ENCODE results near the gene TM4SF4.

The TM4SF4 gene

DNA sequence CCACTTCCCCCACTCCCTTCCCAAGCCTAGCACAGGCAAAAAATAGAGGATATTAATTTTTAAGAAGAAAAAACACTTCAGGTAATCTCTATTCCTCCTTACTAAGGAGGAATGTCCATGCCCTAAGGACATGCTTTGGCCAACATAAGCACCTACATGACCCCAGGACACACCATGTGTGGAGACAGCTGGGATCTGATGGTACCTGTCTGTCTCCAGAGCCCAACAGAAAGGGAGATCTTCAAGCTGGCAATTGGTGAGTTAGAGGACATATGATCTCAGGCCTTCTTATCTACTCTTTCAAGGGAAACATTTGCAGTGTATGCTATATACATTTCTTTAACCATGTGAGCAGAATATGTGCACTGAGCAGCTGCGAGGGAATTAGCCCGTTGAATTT, 7.0 kb downstream of the TM4SF4 start:
- H3K27me3 ChIP-seq (ENCODE audit: insufficient read depth, low read length), result no peaks in the 10 kb centered on the region
- no peak overlapping the region for H3K4me3 ChIP-seq (ENCODE audit: low read depth, low read length)
- H2AFZ ChIP-seq (ENCODE audit: low read length, unreplicated experiment), result no peak overlapping the region
- H3K36me3 ChIP-seq (ENCODE audit: insufficient read depth, low read length), result no peaks in the 10 kb centered on the region
- H3K4me1 ChIP-seq (ENCODE audit: control insufficient read depth, insufficient read depth, low read length, unreplicated experiment), result peaks cover 11% of the 10 kb centered on the region
- no peak overlapping the region for H3K27ac ChIP-seq (ENCODE audit: low read depth, low read length)
- no peaks in the 10 kb centered on the region for H3K79me2 ChIP-seq (ENCODE audit: control insufficient read depth, insufficient read depth, low read length, unreplicated experiment)

DNA sequence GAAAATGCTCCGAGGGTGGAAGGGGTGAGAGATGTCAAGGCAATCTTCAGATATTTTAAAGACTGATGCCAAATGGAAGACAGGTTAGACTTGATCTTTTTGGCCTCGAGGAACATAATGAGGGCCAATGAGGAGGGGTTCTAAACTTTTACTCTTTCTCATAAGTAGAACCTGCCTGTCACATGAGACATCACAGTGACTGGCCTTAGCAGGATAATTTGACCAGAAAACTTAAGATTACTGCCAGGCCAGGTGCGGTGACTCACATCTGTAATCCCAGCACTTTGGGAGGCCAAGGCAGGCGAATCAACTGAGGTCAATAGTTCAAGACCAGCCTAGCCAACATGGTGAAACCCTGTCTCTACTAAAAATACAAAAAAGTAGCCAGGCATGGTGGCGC, 12.2 kb downstream of the TM4SF4 start:
- H3K4me1 ChIP-seq (ENCODE audit: control insufficient read depth, insufficient read depth, low read length, unreplicated experiment), result no peaks in the 10 kb centered on the region
- no peaks in the 10 kb centered on the region for H3K79me2 ChIP-seq (ENCODE audit: control insufficient read depth, insufficient read depth, low read length, unreplicated experiment)
- no peak overlapping the region for H2AFZ ChIP-seq (ENCODE audit: low read length, unreplicated experiment)
- H3K4me3 ChIP-seq (ENCODE audit: low read depth, low read length), result no peak overlapping the region
- H3K27me3 ChIP-seq (ENCODE audit: insufficient read depth, low read length), result no peaks in the 10 kb centered on the region
- H3K36me3 ChIP-seq (ENCODE audit: insufficient read depth, low read length), result no peaks in the 10 kb centered on the region
- H3K27ac ChIP-seq (ENCODE audit: low read depth, low read length), result no peak overlapping the region

DNA sequence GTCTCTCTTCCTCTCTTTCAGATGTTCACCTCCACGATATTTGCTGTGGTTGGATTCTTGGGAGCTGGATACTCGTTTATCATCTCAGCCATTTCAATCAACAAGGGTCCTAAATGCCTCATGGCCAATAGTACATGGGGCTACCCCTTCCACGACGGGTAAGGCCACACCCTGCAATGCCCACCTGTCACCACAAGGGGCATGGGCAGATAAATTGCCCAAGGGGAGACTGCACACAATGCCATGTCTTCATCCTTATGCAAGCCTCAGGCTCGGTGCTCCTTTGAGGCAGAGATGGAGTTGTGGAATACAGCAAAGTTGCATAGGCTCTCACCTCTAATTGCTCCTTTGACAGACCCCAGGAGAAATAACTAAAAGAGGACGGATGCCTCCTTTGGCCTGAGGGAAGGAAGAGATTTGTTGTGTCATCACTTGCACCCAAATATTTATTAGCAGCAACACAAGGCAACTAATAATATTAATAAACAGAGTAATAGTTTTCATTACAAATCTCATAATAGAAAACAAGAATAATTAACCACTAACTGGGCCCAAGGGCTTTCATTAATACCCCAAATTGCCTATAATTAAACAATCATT, 13.2 kb downstream of the TM4SF4 start:
- no peak overlapping the region for H3K27ac ChIP-seq (ENCODE audit: low read depth, low read length)
- H2AFZ ChIP-seq (ENCODE audit: low read length, unreplicated experiment), result no peak overlapping the region
- H3K4me3 ChIP-seq (ENCODE audit: low read depth, low read length), result no peak overlapping the region
- no peaks in the 10 kb centered on the region for H3K27me3 ChIP-seq (ENCODE audit: insufficient read depth, low read length)
- no peaks in the 10 kb centered on the region for H3K36me3 ChIP-seq (ENCODE audit: insufficient read depth, low read length)
- no peaks in the 10 kb centered on the region for H3K4me1 ChIP-seq (ENCODE audit: control insufficient read depth, insufficient read depth, low read length, unreplicated experiment)
- no peaks in the 10 kb centered on the region for H3K79me2 ChIP-seq (ENCODE audit: control insufficient read depth, insufficient read depth, low read length, unreplicated experiment)

DNA sequence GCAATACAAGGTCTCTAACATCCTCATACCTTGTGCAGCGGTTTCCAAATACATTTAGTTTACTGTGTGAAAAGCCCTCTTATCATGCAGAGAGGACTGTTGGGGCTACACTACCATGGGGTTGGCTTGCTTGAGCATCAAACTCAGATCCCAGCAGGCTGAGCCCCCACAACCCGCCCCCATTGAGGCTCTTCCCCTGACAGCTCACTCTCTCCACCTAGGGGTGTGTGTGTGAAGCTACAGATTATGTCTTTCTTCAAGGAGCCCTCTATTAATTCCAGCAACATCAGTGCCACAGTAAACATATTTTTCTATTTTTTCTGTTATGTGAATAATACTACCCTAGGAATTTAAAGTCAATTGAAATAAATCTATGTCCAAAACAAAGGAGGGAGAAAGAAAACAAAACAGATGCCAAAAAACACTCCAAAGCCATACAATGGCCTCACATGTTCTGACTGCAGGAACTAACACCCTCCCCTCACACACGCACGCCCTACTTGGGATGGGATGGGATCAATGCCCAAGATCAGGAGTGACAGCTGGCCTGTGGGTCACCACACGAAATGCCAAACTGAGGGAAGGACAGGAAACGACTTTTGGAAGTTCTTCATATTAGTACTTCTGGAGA, 14.7 kb downstream of the TM4SF4 start:
- no peaks in the 10 kb centered on the region for H3K4me1 ChIP-seq (ENCODE audit: control insufficient read depth, insufficient read depth, low read length, unreplicated experiment)
- no peak overlapping the region for H3K4me3 ChIP-seq (ENCODE audit: low read depth, low read length)
- H3K27ac ChIP-seq (ENCODE audit: low read depth, low read length), result no peak overlapping the region
- H2AFZ ChIP-seq (ENCODE audit: low read length, unreplicated experiment), result no peak overlapping the region
- H3K36me3 ChIP-seq (ENCODE audit: insufficient read depth, low read length), result no peaks in the 10 kb centered on the region
- no peaks in the 10 kb centered on the region for H3K27me3 ChIP-seq (ENCODE audit: insufficient read depth, low read length)
- H3K79me2 ChIP-seq (ENCODE audit: control insufficient read depth, insufficient read depth, low read length, unreplicated experiment), result no peaks in the 10 kb centered on the region

DNA sequence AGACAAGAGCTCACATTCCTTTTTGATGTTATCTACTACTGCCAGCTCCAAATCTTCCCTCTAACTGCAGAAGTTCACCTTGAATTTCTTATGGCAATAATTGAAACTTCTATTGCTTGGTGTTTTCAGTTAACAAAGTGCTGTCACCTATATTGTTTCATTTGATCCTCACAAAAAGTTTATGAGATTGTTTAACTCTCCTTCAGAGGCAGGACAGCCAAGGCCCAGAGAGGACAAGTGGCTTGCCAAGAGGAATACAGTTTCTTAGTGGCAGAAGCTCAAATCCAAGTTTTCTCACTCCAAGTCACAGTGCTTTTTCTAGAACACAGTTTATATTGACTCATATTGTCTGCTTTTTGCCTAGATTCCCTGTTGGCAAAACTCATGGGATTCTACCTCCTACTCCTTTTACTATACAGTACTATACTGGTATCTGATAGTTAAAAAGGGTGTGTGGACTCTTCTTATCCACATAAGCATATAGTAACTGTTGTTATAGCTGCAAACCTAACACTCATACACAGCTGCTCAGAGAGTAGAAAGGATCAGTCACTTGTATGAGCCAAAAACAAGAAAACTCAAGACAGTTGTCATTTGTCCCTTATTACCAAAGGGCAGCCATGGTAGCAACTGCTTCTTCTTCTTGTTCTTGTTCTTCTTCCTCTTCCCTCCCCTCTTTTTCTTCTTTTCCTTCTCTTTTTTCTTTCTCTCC, 15.9 kb downstream of the TM4SF4 start:
- no peak overlapping the region for H2AFZ ChIP-seq (ENCODE audit: low read length, unreplicated experiment)
- no peak overlapping the region for H3K4me3 ChIP-seq (ENCODE audit: low read depth, low read length)
- H3K4me1 ChIP-seq (ENCODE audit: control insufficient read depth, insufficient read depth, low read length, unreplicated experiment), result peaks cover 11% of the 10 kb centered on the region
- no peaks in the 10 kb centered on the region for H3K79me2 ChIP-seq (ENCODE audit: control insufficient read depth, insufficient read depth, low read length, unreplicated experiment)
- no peaks in the 10 kb centered on the region for H3K27me3 ChIP-seq (ENCODE audit: insufficient read depth, low read length)
- no peak overlapping the region for H3K27ac ChIP-seq (ENCODE audit: low read depth, low read length)
- no peaks in the 10 kb centered on the region for H3K36me3 ChIP-seq (ENCODE audit: insufficient read depth, low read length)

DNA sequence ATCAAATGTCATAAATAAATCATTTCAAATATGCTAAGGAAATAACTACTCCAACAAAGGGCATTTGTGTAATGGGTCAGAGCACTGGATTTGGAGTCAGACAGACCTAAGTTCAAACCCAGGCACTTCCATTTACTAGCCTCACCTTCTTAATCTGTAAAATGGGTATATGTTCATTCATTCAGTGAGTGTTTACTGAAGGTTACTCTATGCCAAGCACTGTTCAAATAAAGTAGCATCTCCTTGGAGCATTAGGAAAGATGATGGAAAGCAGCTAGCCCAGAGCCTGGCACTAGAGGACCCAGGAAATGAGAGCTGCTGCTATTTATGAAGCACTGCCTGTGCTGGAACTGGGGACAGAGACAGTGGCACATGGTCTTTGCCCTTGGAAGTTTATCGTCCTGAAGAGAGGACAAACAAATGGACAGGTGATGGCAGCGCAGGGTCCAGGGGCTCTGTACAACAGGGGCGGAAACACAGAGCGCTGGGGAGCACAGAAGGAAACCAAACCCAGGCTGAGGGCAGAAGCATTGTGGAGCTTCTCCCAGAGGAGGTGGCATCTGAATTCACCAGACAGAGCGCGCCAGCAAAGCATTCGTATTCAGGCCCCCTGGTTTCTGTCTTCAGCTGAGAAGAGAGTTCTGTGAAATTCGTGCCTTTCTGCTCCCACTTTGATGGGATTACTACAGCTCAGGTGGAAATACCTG, 19.0 kb downstream of the TM4SF4 start:
- no peaks in the 10 kb centered on the region for H3K27me3 ChIP-seq (ENCODE audit: insufficient read depth, low read length)
- no peak overlapping the region for H3K27ac ChIP-seq (ENCODE audit: low read depth, low read length)
- no peak overlapping the region for H2AFZ ChIP-seq (ENCODE audit: low read length, unreplicated experiment)
- peaks cover 14% of the 10 kb centered on the region for H3K4me1 ChIP-seq (ENCODE audit: control insufficient read depth, insufficient read depth, low read length, unreplicated experiment)
- no peaks in the 10 kb centered on the region for H3K36me3 ChIP-seq (ENCODE audit: insufficient read depth, low read length)
- H3K79me2 ChIP-seq (ENCODE audit: control insufficient read depth, insufficient read depth, low read length, unreplicated experiment), result no peaks in the 10 kb centered on the region
- H3K4me3 ChIP-seq (ENCODE audit: low read depth, low read length), result no peak overlapping the region

DNA sequence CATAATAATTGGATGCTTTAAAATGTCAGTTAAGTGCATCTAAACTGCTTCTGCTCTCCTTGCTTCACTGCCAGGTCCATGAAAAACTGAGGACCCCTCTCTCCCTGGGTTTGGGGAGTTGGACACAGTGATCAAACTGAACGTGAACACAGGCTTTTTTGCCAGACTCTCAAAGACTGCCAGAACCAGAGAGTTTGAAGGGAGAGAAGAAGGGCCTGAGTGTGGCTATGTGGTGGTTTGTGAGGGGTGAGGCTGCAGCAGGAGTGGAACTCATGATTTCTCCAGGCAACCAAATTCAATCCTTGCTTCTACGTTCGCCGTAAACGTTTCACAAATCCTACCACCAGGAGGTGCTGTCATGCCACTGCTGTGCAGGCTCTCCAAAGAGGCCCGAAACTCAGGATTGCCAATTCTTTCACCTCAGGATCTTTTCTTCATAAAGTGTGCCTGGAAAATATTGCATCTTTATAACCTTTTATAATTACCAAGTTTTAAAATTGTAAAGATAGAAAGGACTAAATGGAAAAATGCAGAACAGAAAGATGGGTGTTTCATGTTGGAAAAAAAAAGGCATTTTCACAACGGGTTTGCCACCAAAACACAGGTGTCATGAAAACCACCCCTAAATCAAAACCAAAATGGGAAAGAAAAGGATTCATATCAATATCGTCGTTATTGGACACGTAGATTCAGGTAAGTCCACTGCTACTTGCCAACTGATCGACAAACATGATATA, 19.7 kb downstream of the TM4SF4 start:
- H3K4me3 ChIP-seq (ENCODE audit: low read depth, low read length), result no peak overlapping the region
- H3K4me1 ChIP-seq (ENCODE audit: control insufficient read depth, insufficient read depth, low read length, unreplicated experiment), result peaks cover 14% of the 10 kb centered on the region
- H3K36me3 ChIP-seq (ENCODE audit: insufficient read depth, low read length), result no peaks in the 10 kb centered on the region
- no peaks in the 10 kb centered on the region for H3K27me3 ChIP-seq (ENCODE audit: insufficient read depth, low read length)
- no peaks in the 10 kb centered on the region for H3K79me2 ChIP-seq (ENCODE audit: control insufficient read depth, insufficient read depth, low read length, unreplicated experiment)
- H3K27ac ChIP-seq (ENCODE audit: low read depth, low read length), result no peak overlapping the region
- no peak overlapping the region for H2AFZ ChIP-seq (ENCODE audit: low read length, unreplicated experiment)

DNA sequence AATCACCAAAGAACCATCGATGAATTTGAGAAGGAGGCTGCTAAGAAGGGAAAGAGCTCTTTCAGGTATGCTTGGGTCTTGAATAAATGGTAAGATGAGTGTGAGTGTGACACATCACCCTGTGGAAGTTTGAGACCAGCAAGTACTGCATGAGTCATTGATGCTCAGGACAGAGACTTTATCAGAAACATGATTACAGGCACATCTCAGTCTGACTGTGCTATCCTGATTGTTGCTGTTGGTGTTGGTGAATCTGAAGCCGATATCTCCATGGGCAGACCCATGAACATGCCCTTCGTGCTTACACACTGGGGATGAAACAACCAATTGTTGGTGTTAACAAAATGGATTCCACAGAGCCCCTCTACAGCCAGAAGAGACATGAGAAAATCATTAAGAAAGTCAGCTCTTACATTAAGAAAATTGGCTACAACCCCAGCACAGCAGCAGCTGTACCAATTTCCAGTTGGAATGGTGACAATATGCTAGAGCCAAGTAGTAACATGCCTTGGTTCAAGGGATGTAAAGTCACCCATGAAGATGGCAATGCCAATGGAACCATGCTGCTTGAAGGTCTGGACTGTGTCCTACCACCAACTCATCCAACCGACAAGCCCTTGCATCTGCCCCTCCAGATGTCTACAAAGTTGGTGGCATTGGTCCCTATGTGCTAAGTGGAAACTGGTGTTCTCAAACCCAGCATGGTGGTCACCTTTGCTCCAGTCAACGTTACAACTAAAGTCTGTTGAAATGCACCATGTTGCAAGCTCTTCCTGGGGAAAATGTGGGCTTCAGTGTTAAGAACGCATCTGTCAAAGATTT, 20.5 kb downstream of the TM4SF4 start:
- no peaks in the 10 kb centered on the region for H3K79me2 ChIP-seq (ENCODE audit: control insufficient read depth, insufficient read depth, low read length, unreplicated experiment)
- no peak overlapping the region for H2AFZ ChIP-seq (ENCODE audit: low read length, unreplicated experiment)
- H3K36me3 ChIP-seq (ENCODE audit: insufficient read depth, low read length), result no peaks in the 10 kb centered on the region
- H3K27me3 ChIP-seq (ENCODE audit: insufficient read depth, low read length), result no peaks in the 10 kb centered on the region
- H3K4me1 ChIP-seq (ENCODE audit: control insufficient read depth, insufficient read depth, low read length, unreplicated experiment), result peaks cover 14% of the 10 kb centered on the region
- H3K27ac ChIP-seq (ENCODE audit: low read depth, low read length), result no peak overlapping the region
- H3K4me3 ChIP-seq (ENCODE audit: low read depth, low read length), result no peak overlapping the region

DNA sequence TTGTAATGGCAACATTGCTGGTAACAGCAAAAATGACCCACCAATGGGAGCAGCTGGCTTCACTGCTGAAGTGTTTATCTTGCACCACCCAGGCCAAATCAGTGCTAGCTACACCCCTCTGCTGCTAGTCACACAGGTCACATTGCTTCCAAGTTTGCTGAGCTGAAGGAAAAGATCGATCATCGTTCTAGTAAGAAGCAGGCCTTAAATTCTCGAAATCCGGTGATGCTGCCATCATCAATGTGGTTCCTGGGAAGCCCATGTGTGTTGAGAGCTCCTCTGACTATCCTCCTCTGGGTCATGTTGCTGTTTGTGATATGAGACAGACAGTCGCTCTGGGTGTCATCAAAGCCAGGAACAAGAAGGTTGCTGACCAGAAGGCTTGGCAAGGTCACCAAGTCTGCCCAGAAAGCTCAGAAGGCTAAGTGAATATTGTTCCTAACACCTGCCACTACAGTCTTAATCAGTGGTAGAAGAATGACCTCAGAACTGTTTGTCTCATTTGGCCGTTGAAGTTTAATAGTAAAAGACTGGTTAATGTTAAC, 21.2 kb downstream of the TM4SF4 start:
- no peak overlapping the region for H2AFZ ChIP-seq (ENCODE audit: low read length, unreplicated experiment)
- no peaks in the 10 kb centered on the region for H3K36me3 ChIP-seq (ENCODE audit: insufficient read depth, low read length)
- H3K27ac ChIP-seq (ENCODE audit: low read depth, low read length), result no peak overlapping the region
- no peaks in the 10 kb centered on the region for H3K79me2 ChIP-seq (ENCODE audit: control insufficient read depth, insufficient read depth, low read length, unreplicated experiment)
- no peaks in the 10 kb centered on the region for H3K27me3 ChIP-seq (ENCODE audit: insufficient read depth, low read length)
- H3K4me3 ChIP-seq (ENCODE audit: low read depth, low read length), result no peak overlapping the region
- H3K4me1 ChIP-seq (ENCODE audit: control insufficient read depth, insufficient read depth, low read length, unreplicated experiment), result peaks cover 14% of the 10 kb centered on the region

All from ACC112 (cell line).